IMR-90 (cell line): ENCODE data around the gene GTF3C4. TPM values are rescaled to one million over a fixed set of nuclear protein-coding genes. Genes with fewer than 3 reads are reported as not detected.

Experiments used
- ATAC-seq: fragments of 200-7000 bp; cut with Tn5 transposase; 2 replicates; pipeline ENCODE4 v1.9.1; 2020; ENCODE audit warnings: low read depth, mild to moderate bottlenecking, moderate library complexity
- BruUV-seq: library from RNA; stranded (reverse); fragments of 400-500 nt; replicated peaks from 2 replicates; lab custom pipeline; 2021; lab: Mats Ljungman, UMichigan
- CTCF ChIA-PET: fragments of 300-600 bp; formaldehyde crosslinking; extraction: SDS; loops from one replicate; lab custom pipeline; 2021; ENCODE audit warnings: antibody characterized with exemption; lab: Yijun Ruan, JAX
- POLR2A ChIA-PET: fragments of 300-600 bp; sonication (Branson Sonifier 250); formaldehyde crosslinking; loops from one replicate; lab custom pipeline; 2022; ENCODE audit warnings: antibody characterized with exemption; ENCODE audit not compliant: unreplicated experiment; lab: Charles Lee
- DNase-seq: peaks from one replicate; pipeline ENCODE4 v3.0.0; 2013
- H2AFZ ChIP-seq: replicated peaks from 2 replicates; pipeline ENCODE3; 2013; ENCODE audit warnings: low read length, mild to moderate bottlenecking; ENCODE audit not compliant: poor library complexity
- H2AK5ac ChIP-seq: 2 replicates; pipeline ENCODE4 v1.6.1; 2013; ENCODE audit warnings: low read depth, low read length, inconsistent platforms
- H2AK9ac ChIP-seq: replicated peaks from 2 replicates; pipeline ENCODE3; 2013; ENCODE audit warnings: mild to moderate bottlenecking, low read depth, low read length, moderate library complexity; ENCODE audit not compliant: poor library complexity
- H2BK120ac ChIP-seq: 2 replicates; pipeline ENCODE4 v1.6.1; 2013; ENCODE audit warnings: low read depth, low read length, inconsistent platforms
- H2BK15ac ChIP-seq: 3 replicates; pipeline ENCODE4 v1.6.1; 2013; ENCODE audit warnings: low read depth, low read length, inconsistent platforms
- H2BK20ac ChIP-seq: 2 replicates; pipeline ENCODE4 v1.6.1; 2013; ENCODE audit warnings: low read depth, mild to moderate bottlenecking, inconsistent platforms, low read length, moderate library complexity
- H2BK5ac ChIP-seq: 2 replicates; pipeline ENCODE4 v1.6.1; 2013; ENCODE audit warnings: mild to moderate bottlenecking, low read depth, low read length, inconsistent platforms; ENCODE audit not compliant: poor library complexity, severe bottlenecking
- H3K14ac ChIP-seq: replicated peaks from 2 replicates; pipeline ENCODE4 v1.6.1; 2013; ENCODE audit warnings: low read depth, low read length, inconsistent platforms
- H3K18ac ChIP-seq: 2 replicates; pipeline ENCODE4 v1.6.1; 2013; ENCODE audit warnings: low read depth, low read length, control low read depth
- H3K23ac ChIP-seq: 2 replicates; pipeline ENCODE4 v1.6.1; 2013; ENCODE audit warnings: low read depth, low read length, inconsistent platforms
- H3K27ac ChIP-seq: 2 replicates; pipeline ENCODE4 v1.5.1; 2013; ENCODE audit warnings: mild to moderate bottlenecking, control low read depth, low read length; ENCODE audit not compliant: insufficient read depth
- H3K27me3 ChIP-seq: 2 replicates; pipeline ENCODE4 v1.6.1; 2013; ENCODE audit warnings: low read length; ENCODE audit not compliant: control insufficient read depth, insufficient read depth
- H3K36me3 ChIP-seq: 2 replicates; pipeline ENCODE4 v1.6.1; 2013; ENCODE audit warnings: low read length, mixed read lengths; ENCODE audit not compliant: control insufficient read depth, insufficient read depth
- H3K4ac ChIP-seq: 2 replicates; pipeline ENCODE4 v1.6.1; 2013; ENCODE audit warnings: low read depth, low read length, inconsistent platforms
- H3K4me1 ChIP-seq: 2 replicates; pipeline ENCODE4 v1.6.1; 2013; ENCODE audit warnings: low read length, mixed read lengths; ENCODE audit not compliant: control insufficient read depth, insufficient read depth
- H3K4me2 ChIP-seq: 2 replicates; pipeline ENCODE4 v1.6.1; 2013; ENCODE audit warnings: low read depth, mild to moderate bottlenecking, control low read depth, low read length, moderate library complexity
- H3K4me3 ChIP-seq: 2 replicates; pipeline ENCODE4 v1.5.1; 2013; ENCODE audit warnings: low read depth, mild to moderate bottlenecking, control low read depth, low read length, moderate library complexity; ENCODE audit not compliant: insufficient read depth
- H3K56ac ChIP-seq: 2 replicates; pipeline ENCODE4 v1.6.1; 2013; ENCODE audit warnings: low read length, inconsistent platforms; ENCODE audit not compliant: insufficient read depth; ENCODE audit errors: extremely low read depth
- H3K79me1 ChIP-seq, 2 experiments: 2 replicates each; pipeline ENCODE4 v1.6.1; 2013; ENCODE audit warnings: low read length in 2 of 2, inconsistent platforms in 1 of 2, low read depth in 1 of 2
- H3K9ac ChIP-seq: 2 replicates; pipeline ENCODE4 v1.6.1; 2013; ENCODE audit warnings: low read depth, low read length, control low read depth
- H3K9me1 ChIP-seq: 2 replicates; pipeline ENCODE4 v1.6.1; 2013; ENCODE audit warnings: low read length, inconsistent platforms; ENCODE audit not compliant: insufficient read depth
- H3K9me3 ChIP-seq: 2 replicates; pipeline ENCODE4 v1.6.1; 2013; ENCODE audit warnings: low read length; ENCODE audit not compliant: control insufficient read depth, insufficient read depth
- H4K20me1 ChIP-seq: 2 replicates; pipeline ENCODE4 v1.6.1; 2013; ENCODE audit warnings: low read length, inconsistent platforms; ENCODE audit not compliant: insufficient read depth
- H4K5ac ChIP-seq: 2 replicates; pipeline ENCODE4 v1.6.1; 2013; ENCODE audit warnings: mild to moderate bottlenecking, low read depth, low read length, control low read depth
- H4K8ac ChIP-seq, 2 experiments: 2 replicates each; pipeline ENCODE4 v1.6.1; 2013; ENCODE audit warnings: low read depth in 2 of 2, low read length in 2 of 2, control low read depth in 1 of 2, inconsistent platforms in 1 of 2
- H4K91ac ChIP-seq: 2 replicates; pipeline ENCODE4 v1.6.1; 2013; ENCODE audit warnings: low read depth, low read length, inconsistent platforms; ENCODE audit not compliant: insufficient read depth
- CEBPB ChIP-seq: IDR thresholded peaks from 2 replicates; pipeline ENCODE4 v1.6.1; 2012; ENCODE audit warnings: low read depth, low read length, improper control_type of control experiment
- RFX5 ChIP-seq: IDR thresholded peaks from 2 replicates; pipeline ENCODE4 v1.8.0; 2012; ENCODE audit warnings: low read depth, mild to moderate bottlenecking, low read length, moderate library complexity
- SMC3 ChIP-seq: fragments of 150-350 bp; IDR thresholded peaks from 2 replicates; pipeline ENCODE4 v1.6.1; 2016; ENCODE audit warnings: low read depth, mild to moderate bottlenecking, antibody characterized with exemption, low read length, moderate library complexity
- WGBS, 2 experiments: methylation state at CpG; one replicate each; pipeline versions ENCODE4 v1.1.5 to v1.1.7; 2013; ENCODE audit warnings: missing lambda C conversion rate in 2 of 2; ENCODE audit not compliant: insufficient read length in 1 of 2; ENCODE audit errors: extremely low coverage in 2 of 2; 5-methylcytosine and 5-hydroxymethylcytosine counted together
- dilution Hi-C: fragments of 300-500 bp; cut with HindIII; formaldehyde crosslinking; loops from one replicate; pipeline ENCODE4 v1.14.3; 2018; ENCODE audit warnings: low sequenced_read_pairs; ENCODE audit not compliant: unreplicated experiment
- in situ Hi-C: fragments of 300-500 bp; cut with MboI; formaldehyde crosslinking; loops from 3 replicates; pipeline ENCODE4 v1.14.3; 2019; ENCODE audit warnings: low sequenced_read_pairs, inconsistent platforms, mixed read lengths
- intact Hi-C: fragments of 100-400 bp; cut with micrococcal nuclease; formaldehyde crosslinking; loops from 2 replicates; pipeline ENCODE4 v1.10.0; 2022
- polyA plus RNA-seq, 3 experiments: library from polyadenylated mRNA; depleted of rRNA; stranded (reverse); fragments of >200 nt; gene quantifications; 2 replicates each; pipeline ENCODE4 v1.2.3, GENCODE V29; 2012; ENCODE audit warnings: low replicate concordance in 1 of 3
- total RNA-seq: library from RNA; depleted of rRNA; stranded (reverse); fragments of >200 nt; gene quantifications from 2 replicates; pipeline ENCODE4 v1.2.3, GENCODE V29; 2012
- TF ChIP-seq, protein P1 (sequence below): conservative IDR thresholded peaks from 2 replicates; pipeline ENCODE4 v1.5.1; 2012; ENCODE audit warnings: mild to moderate bottlenecking, low read depth, low read length, improper control_type of control experiment
- TF ChIP-seq, protein P2 (sequence below): fragments of 150-350 bp; IDR thresholded peaks from 2 replicates; pipeline ENCODE4 v1.6.1; 2017; ENCODE audit warnings: mild to moderate bottlenecking, antibody characterized with exemption, low read length, low read depth

The GTF3C4 gene
- total and polyA plus RNA-seq, 2 of the 4 experiments (the other 2 are of a cell fraction): 4.7 to 16.5 TPM

GRCh38 chr9:132630811-132631210 is 39.5 kb upstream of the GTF3C4 start:
- Histone ChIP-seq H4K20me1 (peaks cover 23% of the 10 kb centered on the region; the same call in 1 of the 2 replicates), H3K79me1 (no peaks in the 10 kb centered on the region), H3K27me3 (no peaks in the 10 kb centered on the region), H3K27ac (no peak overlapping the region), H4K5ac (no peak overlapping the region), H3K18ac (no peak overlapping the region), H3K9me3 (no peaks in the 10 kb centered on the region), H2BK5ac (no peak overlapping the region), H3K4me1 (0 out of 2 replicates have a peak, but pooled peaks cover 3% of the 10 kb centered on the region), H2AK5ac (no peak overlapping the region), H3K56ac (no peak overlapping the region), H3K4me2 (no peak overlapping the region), H3K9me1 (peaks cover 10% of the 10 kb centered on the region; the same call in 1 of the 2 replicates), H2BK120ac (no peak overlapping the region), H2AK9ac (no peak overlapping the region), H2AFZ (no peak overlapping the region), H3K36me3 (peaks cover 26% of the 10 kb centered on the region), H2BK15ac (no peak overlapping the region), H4K8ac (no peak overlapping the region), H3K23ac (no peak overlapping the region), H3K14ac (no peak overlapping the region), H4K91ac (no peak overlapping the region), H2BK20ac (no peak overlapping the region), H3K4me3 (no peak overlapping the region), H3K9ac (no peak overlapping the region), H3K4ac (no peak overlapping the region)
- no peak for DNase-seq
- BruUV-seq: no TSS peak
- ChIA-PET CTCF (no interaction called here), POLR2A (no interaction called here)
- intact Hi-C loops: no loop called here
- WGBS, 2 experiments: no CpG with 5 or more reads among the region's 3 CpGs
- no peak for ATAC-seq
- no peak for TF ChIP-seq SMC3
- no peak for TF ChIP-seq RFX5
- TF ChIP-seq, protein P1, sequence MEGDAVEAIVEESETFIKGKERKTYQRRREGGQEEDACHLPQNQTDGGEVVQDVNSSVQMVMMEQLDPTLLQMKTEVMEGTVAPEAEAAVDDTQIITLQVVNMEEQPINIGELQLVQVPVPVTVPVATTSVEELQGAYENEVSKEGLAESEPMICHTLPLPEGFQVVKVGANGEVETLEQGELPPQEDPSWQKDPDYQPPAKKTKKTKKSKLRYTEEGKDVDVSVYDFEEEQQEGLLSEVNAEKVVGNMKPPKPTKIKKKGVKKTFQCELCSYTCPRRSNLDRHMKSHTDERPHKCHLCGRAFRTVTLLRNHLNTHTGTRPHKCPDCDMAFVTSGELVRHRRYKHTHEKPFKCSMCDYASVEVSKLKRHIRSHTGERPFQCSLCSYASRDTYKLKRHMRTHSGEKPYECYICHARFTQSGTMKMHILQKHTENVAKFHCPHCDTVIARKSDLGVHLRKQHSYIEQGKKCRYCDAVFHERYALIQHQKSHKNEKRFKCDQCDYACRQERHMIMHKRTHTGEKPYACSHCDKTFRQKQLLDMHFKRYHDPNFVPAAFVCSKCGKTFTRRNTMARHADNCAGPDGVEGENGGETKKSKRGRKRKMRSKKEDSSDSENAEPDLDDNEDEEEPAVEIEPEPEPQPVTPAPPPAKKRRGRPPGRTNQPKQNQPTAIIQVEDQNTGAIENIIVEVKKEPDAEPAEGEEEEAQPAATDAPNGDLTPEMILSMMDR: no peak
- TF ChIP-seq, protein P2, sequence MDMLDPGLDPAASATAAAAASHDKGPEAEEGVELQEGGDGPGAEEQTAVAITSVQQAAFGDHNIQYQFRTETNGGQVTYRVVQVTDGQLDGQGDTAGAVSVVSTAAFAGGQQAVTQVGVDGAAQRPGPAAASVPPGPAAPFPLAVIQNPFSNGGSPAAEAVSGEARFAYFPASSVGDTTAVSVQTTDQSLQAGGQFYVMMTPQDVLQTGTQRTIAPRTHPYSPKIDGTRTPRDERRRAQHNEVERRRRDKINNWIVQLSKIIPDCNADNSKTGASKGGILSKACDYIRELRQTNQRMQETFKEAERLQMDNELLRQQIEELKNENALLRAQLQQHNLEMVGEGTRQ: no peak
- no peak for TF ChIP-seq CEBPB
- in situ Hi-C loops: no loop called here
- dilution Hi-C loops: no loop called here
